NCI-H524 (cell line): ENCODE results near the gene DNAJC18.
A peak's percentile ranks its signal among the peaks of the same experiment; 100 is the strongest.

ENCODE experiments used
- DNase-seq, 2 experiments: peaks; one replicate each; lab custom pipeline; 2025; lab: John Stamatoyannopoulos, UW

Gene DNAJC18

GRCh38 chr5:139403418-139403786 is 35.9 kb downstream of the DNAJC18 start:
- DNase-seq, result no peak

- peak; percentile 12 to 17 for DNase-seq
These were observed 36.7 kb downstream of the DNAJC18 start for GRCh38 chr5:139402561-139403158.

- DNase-seq, result no peak
These were observed 37.8 kb downstream of the DNAJC18 start for GRCh38 chr5:139401546-139401945.

- no peak for DNase-seq
These were observed 39.7 kb downstream of the DNAJC18 start for GRCh38 chr5:139399501-139400121.

GRCh38 chr5:139397921-139398320 is 41.4 kb downstream of the DNAJC18 start:
- DNase-seq, result no peak

- no peak for DNase-seq
These were observed 42.6 kb downstream of the DNAJC18 start for GRCh38 chr5:139396691-139397090.

GRCh38 chr5:139395844-139396640 is 43.3 kb downstream of the DNAJC18 start:
- DNase-seq, result no peak

- no peak for DNase-seq
These were observed 44.4 kb downstream of the DNAJC18 start, which contains the start of gene PROB1 for GRCh38 chr5:139394654-139395566. Gene PROB1 (minus strand): TSS chr5:139395104. CDS start chr5:139395081, 23 bp downstream.

- peak; percentile 21 to 50 for DNase-seq
These were observed 45.1 kb downstream of the DNAJC18 start for GRCh38 chr5:139394123-139394653.

- no peak for DNase-seq
These were observed 45.7 kb downstream of the DNAJC18 start for GRCh38 chr5:139393497-139394122.

GRCh38 chr5:139392678-139393496 is 46.4 kb downstream of the DNAJC18 start:
- DNase-seq, result peak; percentile 29 to 56

- no peak for DNase-seq
These were observed 47.0 kb downstream of the DNAJC18 start for GRCh38 chr5:139392324-139392677.

- DNase-seq, result no peak
These were observed 47.6 kb downstream of the DNAJC18 start for GRCh38 chr5:139391570-139392323.

GRCh38 chr5:139390639-139391569 is 48.4 kb downstream of the DNAJC18 start:
- no peak for DNase-seq

GRCh38 chr5:139389701-139390638 is 49.4 kb downstream of the DNAJC18 start, which contains the start of gene MZB1:
Gene MZB1 (minus strand): TSS chr5:139389913. CDS start chr5:139389856, 57 bp downstream.
- no peak for DNase-seq

GRCh38 chr5:139388198-139388821 is 51.0 kb downstream of the DNAJC18 start:
- DNase-seq, result no peak
